GM19395 (cell line): ENCODE measurements around the gene HSPA1B.
A peak's percentile ranks its signal among the peaks of the same experiment; 100 is the strongest.
"Not testable (repeated sequence)": the region's sequence is repeated elsewhere in the genome, so short reads cannot be mapped to it uniquely, and the experiment has no call there.

Experiments
- ATAC-seq: cut with Tn5 transposase; IDR thresholded peaks from one replicate; pipeline ENCODE4 v1.9.1; 2021; ENCODE audit warnings: mild to moderate bottlenecking, moderate library complexity; ENCODE audit not compliant: unreplicated experiment

Gene HSPA1B

GRCh38 chr6:31851980-31852718 is 24.6 kb downstream of the HSPA1B start:
- not testable (repeated sequence) for ATAC-seq

DNA sequence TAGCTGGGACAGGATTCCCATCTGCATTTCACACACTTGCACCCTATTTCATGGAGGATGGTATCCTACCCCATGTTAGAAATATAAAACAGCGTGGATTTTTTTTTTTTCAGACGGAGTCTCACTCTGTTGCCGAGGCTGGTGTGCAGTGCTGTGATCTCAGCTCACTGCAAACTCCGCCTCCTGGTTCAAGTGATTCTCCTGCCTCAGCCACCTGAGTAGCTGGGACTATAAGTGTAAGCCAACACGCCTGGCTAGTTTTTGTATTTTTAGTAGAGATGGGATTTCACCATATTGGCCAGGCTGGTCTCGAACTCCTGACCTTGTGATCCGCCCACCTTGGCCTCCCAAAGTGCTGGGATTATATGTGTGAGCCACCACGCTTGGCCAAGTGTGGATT is 30.2 kb downstream of the HSPA1B start:
- not testable (repeated sequence) for ATAC-seq

- ATAC-seq = no peak
These were observed 31.2 kb downstream of the HSPA1B start for GRCh38 chr6:31858707-31859106.

DNA sequence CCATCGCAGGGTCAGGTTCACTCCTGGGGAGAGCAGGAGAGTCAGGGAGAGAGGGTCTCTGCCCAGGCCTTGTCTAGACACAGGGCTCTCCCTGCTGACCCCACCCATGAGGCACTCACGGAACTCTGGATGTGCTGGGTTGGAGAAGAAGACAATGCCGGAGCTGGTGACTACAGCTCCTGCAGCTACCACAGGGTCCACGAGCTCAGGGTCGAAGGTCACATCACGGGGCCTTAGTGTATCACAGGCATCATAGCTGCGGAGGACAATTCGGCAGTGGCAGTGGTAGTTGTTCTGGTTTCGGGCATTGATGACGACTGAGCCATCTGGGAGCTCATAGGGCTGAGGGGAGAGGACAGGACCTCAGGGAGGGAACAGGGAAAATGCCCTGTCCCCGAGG is 32.4 kb downstream of the HSPA1B start:
- no peak for ATAC-seq

- ATAC-seq = no peak
These were observed 32.8 kb downstream of the HSPA1B start for GRCh38 chr6:31860349-31860748.

- ATAC-seq = no peak
These were observed 33.6 kb downstream of the HSPA1B start for GRCh38 chr6:31861150-31861549.

GRCh38 chr6:31861919-31862343 is 34.4 kb downstream of the HSPA1B start:
- no peak for ATAC-seq

DNA sequence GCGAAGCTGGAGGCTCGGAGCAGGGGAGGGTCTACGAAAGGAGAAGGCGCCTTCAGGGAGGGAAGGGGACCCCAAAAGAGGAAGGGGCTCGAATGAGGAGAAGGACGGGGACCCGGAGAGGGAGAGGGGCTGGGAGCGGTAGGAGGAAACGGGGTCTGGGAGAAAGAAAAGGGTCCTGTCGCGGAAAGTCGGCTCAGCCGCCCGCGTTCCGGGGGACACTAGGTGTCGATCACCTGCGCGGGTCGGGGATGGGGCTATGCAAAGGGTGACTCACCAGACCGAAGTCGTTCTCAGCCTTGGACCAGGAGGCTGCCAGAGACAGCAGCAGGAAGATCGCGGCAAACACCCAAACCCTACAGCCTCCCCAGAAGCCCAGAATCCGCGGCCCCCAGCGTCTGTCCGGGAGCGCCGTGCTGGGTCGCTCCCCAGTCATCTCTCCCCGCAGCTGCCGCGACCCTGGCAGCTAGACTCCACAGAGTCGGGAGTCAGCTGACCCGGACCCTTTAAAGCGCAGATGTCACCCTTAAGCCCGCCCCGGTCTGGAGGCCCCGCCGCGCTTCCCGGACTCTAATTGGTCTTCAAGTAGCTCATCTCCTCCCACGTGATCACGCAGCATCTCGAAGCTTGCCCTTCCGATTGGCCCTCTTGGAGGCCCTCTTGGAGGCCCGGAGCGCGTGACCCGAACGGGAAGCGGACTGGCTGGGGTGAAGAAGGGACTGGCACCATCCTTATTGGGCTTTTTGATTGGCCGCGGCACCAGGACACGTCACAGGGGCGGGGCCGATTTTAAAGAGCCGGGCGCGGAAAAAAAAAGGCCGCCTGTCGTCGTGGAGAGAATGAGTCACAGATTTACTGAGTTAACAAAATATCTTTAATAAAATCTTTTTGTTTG is 35.1 kb downstream of the HSPA1B start, which contains the start of gene NEU1:
Gene NEU1 (minus strand): TSS at position 478 of the 892 bp plus-strand sequence. CDS start 45 bp downstream, at position 433.
- peak; percentile 90 for ATAC-seq

DNA sequence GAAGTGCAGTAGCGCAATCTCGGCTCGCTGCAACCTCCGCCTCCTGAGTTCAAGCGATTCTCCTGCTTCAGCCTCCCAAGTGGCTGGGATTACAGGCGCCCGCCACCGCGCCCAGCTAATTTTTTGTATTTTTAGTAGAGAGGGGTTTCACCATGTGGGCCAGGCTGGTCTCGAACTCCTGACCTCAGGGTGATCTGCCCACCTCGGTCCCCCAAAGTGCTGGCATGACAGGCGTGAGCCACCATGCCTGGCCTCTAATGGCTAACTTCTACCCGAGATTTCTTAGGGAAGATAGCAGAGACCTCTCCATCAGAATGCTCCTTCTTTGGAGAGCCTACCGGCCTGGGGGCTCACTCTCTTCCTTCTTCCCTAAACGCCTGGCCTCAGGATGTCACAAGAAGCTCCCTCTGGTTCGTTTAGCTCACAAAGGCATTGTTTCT is 36.6 kb downstream of the HSPA1B start:
- not testable (repeated sequence) for ATAC-seq

DNA sequence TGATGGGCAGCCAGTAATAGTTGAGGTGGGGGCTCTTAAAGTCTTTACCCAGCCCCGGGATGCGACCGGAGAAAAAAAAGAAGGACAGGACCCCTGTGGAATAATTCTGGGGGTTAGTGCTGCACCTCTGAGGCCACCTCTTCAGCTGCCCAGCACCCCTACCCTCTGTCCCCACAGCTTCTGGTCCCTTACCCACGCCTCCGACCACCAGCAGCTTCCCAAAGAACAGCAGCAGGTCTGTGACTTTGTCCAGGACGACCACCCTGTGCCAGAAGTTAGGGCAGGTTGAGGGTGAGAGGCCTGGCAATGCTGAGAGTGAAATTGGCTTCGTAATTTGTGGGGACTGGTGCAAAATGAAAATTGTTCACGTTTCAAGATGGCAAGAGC is 37.3 kb downstream of the HSPA1B start:
- no peak for ATAC-seq

GRCh38 chr6:31865205-31866118 is 37.9 kb downstream of the HSPA1B start:
- ATAC-seq = no peak

DNA sequence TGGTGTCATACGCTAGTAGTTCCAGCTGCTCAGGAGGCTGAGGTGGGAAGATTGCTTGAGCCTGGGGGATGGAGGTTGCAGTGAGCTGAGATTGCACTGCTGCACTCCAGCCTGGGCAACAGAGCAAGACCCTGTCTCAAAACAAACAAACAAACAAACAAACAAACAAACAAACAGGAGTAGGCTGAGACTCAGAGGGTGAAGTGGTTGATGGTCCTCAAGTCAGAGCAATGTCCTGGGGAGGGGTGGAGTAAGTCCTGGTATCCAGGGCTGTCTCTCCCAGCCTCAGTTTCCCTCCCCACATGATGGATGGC is 41.1 kb downstream of the HSPA1B start:
- ATAC-seq = not testable (repeated sequence)

- ATAC-seq = no peak
These were observed 41.8 kb downstream of the HSPA1B start for GRCh38 chr6:31869343-31869742.

GRCh38 chr6:31870385-31870921 is 42.9 kb downstream of the HSPA1B start:
- ATAC-seq = no peak

- no peak for ATAC-seq
These were observed 43.6 kb downstream of the HSPA1B start for GRCh38 chr6:31871046-31871659.

- no peak for ATAC-seq
These were observed 46.6 kb downstream of the HSPA1B start for GRCh38 chr6:31874084-31874670.

- no peak for ATAC-seq
These were observed 47.5 kb downstream of the HSPA1B start for GRCh38 chr6:31874836-31875572.

DNA sequence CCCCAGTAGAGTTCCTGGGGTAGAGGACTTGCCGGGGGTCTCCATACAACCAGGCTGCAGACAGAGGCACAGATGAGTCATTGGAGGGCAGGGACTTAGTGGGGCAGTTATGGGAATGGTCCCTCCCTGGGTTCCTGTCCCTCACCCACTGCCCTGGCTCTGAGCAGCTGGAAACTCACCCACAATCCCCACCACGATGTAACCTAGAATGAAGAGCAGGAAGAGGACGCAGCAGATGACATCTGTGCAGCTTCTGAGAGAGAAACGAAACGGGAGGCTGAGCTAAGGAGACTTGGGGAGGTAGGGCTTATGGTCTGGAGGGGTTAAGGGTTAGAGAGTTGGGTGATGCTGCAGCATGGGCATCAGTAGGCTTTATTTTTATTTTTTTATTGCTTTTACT is 48.3 kb downstream of the HSPA1B start:
- no peak for ATAC-seq

- ATAC-seq = no peak
These were observed 48.8 kb downstream of the HSPA1B start for GRCh38 chr6:31876357-31876756.
